ENCODE data around the gene C3orf18. TPM values are rescaled to one million over a fixed set of nuclear protein-coding genes. Genes with fewer than 3 reads are reported as not detected.

Gene C3orf18
- total RNA-seq (6.2 TPM), polyA plus RNA-seq (ENCODE audit: insufficient read depth, low read depth, low replicate concordance) (14.9 TPM)
- long read RNA-seq, donor 1, partial matches to known transcripts: 0 of 1 reads
- long read RNA-seq, donor 1, other reads (novel, unspliced or antisense): 0 of 1 reads
- long read RNA-seq, donor 2, partial matches to known transcripts: 0 of 5 reads
- long read RNA-seq, donor 2, other reads (novel, unspliced or antisense): 0 of 5 reads
- long read RNA-seq, donor 3, partial matches to known transcripts: 0 of 1 reads
- long read RNA-seq, donor 3, other reads (novel, unspliced or antisense): 0 of 1 reads
- long read RNA-seq, donor 4, partial matches to known transcripts: 0 of 5 reads
- long read RNA-seq, donor 4, other reads (novel, unspliced or antisense): 0 of 5 reads
- long read RNA-seq, donor 5: 0 reads
- long read RNA-seq, donor 6: 0 reads
- long read RNA-seq, donor 7, transcript C3orf18-210 (4 exons, 788 nt): major isoform, 5 of 9 reads
- long read RNA-seq, donor 7, partial matches to known transcripts: 0 of 9 reads
- long read RNA-seq, donor 7, other reads (novel, unspliced or antisense): 2 of 9 reads
- long read RNA-seq, donor 8, partial matches to known transcripts: 0 of 4 reads
- long read RNA-seq, donor 8, other reads (novel, unspliced or antisense): 0 of 4 reads
- long read RNA-seq, donor 9, partial matches to known transcripts: 0 of 6 reads
- long read RNA-seq, donor 9, other reads (novel, unspliced or antisense): 0 of 6 reads
- long read RNA-seq, donor 10, partial matches to known transcripts: 5 of 7 reads
- long read RNA-seq, donor 10, other reads (novel, unspliced or antisense): 0 of 7 reads

- no peaks in the 10 kb centered on the region for H3K9me3 ChIP-seq (ENCODE audit: control insufficient read depth in 2 of 3, insufficient read depth in 1 of 3, low read length in 3 of 3)
- H3K27me3 ChIP-seq (ENCODE audit: control insufficient read depth, insufficient read depth, low read length): no peaks in the 10 kb centered on the region
- H3K9ac ChIP-seq (ENCODE audit: low read length in 3 of 3): peak within 1 kb of the TSS in 2 of 3 donors; percentile 26 to 81
- intact Hi-C loops (cut with DNase I): no loop called here
- H3K4me1 ChIP-seq (ENCODE audit: control insufficient read depth in 2 of 3, insufficient read depth in 2 of 3, low read depth in 1 of 3, low read length in 3 of 3): peaks cover 0 to 21% (median 16%) of the 10 kb centered on the region in 3 donors
- TF ChIP-seq CTCF (IDR thresholded peaks at IDR 0.05; ENCODE audit: borderline replicate concordance, extremely low read depth, insufficient read depth): no peak
- peak within 1 kb of the TSS; percentile 61 to 98 (median 97) for H3K4me3 ChIP-seq (ENCODE audit: low read length in 3 of 3)
- FAIRE-seq (no peak), DNase-seq (peak; percentile 87 to 97 (median 92))
- H3K27ac ChIP-seq (ENCODE audit: low read depth in 2 of 2, low read length in 2 of 2): peak within 1 kb of the TSS in 1 of 2 donors; percentile 6
- H3K36me3 ChIP-seq (ENCODE audit: control insufficient read depth in 2 of 3, insufficient read depth in 3 of 3, low read length in 3 of 3): no peaks in the 10 kb centered on the region
Observed at GRCh38 chr3:50567386-50568167, at the start of gene C3orf18. Gene C3orf18, minus strand, starts transcription at chr3:50567747. Its CDS starts 2,048 bp downstream, at chr3:50565699.

- Histone ChIP-seq H3K36me3 (ENCODE audit: control insufficient read depth in 2 of 3, insufficient read depth in 3 of 3, low read length in 3 of 3) (no peaks in the 10 kb centered on the region), H3K9me3 (ENCODE audit: control insufficient read depth in 2 of 3, insufficient read depth in 1 of 3, low read length in 3 of 3) (no peaks in the 10 kb centered on the region), H3K27ac (ENCODE audit: low read depth in 2 of 2, low read length in 2 of 2) (peak overlapping the region; percentile 83 to 91), H3K9ac (ENCODE audit: low read length in 3 of 3) (peak overlapping the region; percentile 12 to 70 (median 43)), H3K4me3 (ENCODE audit: low read length in 3 of 3) (peak overlapping the region; percentile 73 to 77 (median 74)), H3K4me1 (ENCODE audit: control insufficient read depth in 2 of 3, insufficient read depth in 2 of 3, low read depth in 1 of 3, low read length in 3 of 3) (peaks cover 5 to 35% (median 31%) of the 10 kb centered on the region in 3 donors), H3K27me3 (ENCODE audit: control insufficient read depth, insufficient read depth, low read length) (no peaks in the 10 kb centered on the region)
- intact Hi-C loops (cut with DNase I): no loop called here
- DNase-seq (peak; percentile 95 to 97 (median 97)), FAIRE-seq (no peak)
- TF ChIP-seq CTCF (IDR thresholded peaks at IDR 0.05; ENCODE audit: borderline replicate concordance, extremely low read depth, insufficient read depth): no peak
Observed at GRCh38 chr3:50616770-50617095, 49.2 kb upstream of the C3orf18 start.

- FAIRE-seq (no peak), DNase-seq (peak; percentile 88 to 93 (median 92))
- Histone ChIP-seq H3K9me3 (ENCODE audit: control insufficient read depth in 2 of 3, insufficient read depth in 1 of 3, low read length in 3 of 3) (no peaks in the 10 kb centered on the region), H3K27me3 (ENCODE audit: control insufficient read depth, insufficient read depth, low read length) (no peaks in the 10 kb centered on the region), H3K9ac (ENCODE audit: low read length in 3 of 3) (peak overlapping the region; percentile 12 to 70 (median 43)), H3K4me3 (ENCODE audit: low read length in 3 of 3) (peak overlapping the region; percentile 73 to 77 (median 74)), H3K36me3 (ENCODE audit: control insufficient read depth in 2 of 3, insufficient read depth in 3 of 3, low read length in 3 of 3) (no peaks in the 10 kb centered on the region), H3K4me1 (ENCODE audit: control insufficient read depth in 2 of 3, insufficient read depth in 2 of 3, low read depth in 1 of 3, low read length in 3 of 3) (peaks cover 5 to 35% (median 31%) of the 10 kb centered on the region in 3 donors), H3K27ac (ENCODE audit: low read depth in 2 of 2, low read length in 2 of 2) (peak overlapping the region; percentile 83 to 91)
- intact Hi-C loops (cut with DNase I): no loop called here
- TF ChIP-seq CTCF (IDR thresholded peaks at IDR 0.05; ENCODE audit: borderline replicate concordance, extremely low read depth, insufficient read depth): peak; percentile 100
Observed at GRCh38 chr3:50616003-50616769, 48.6 kb upstream of the C3orf18 start.

Measured in kidney (tissue), 22 donors.